A549 (cell line): ENCODE results near the gene PER1. TPM values are rescaled to one million over a fixed set of nuclear protein-coding genes. Genes with fewer than 3 reads are reported as not detected.

ENCODE experiments used
- ATAC-seq, 2 experiments: fragments of 200-7000 bp in 1 of 2; fragments of >200 bp in 1 of 2; cut with Nextera tagmentation in 1 of 2; cut with Tn5 transposase in 1 of 2; 3 replicates each; pipeline versions ENCODE4 v1.8.0 to v1.9.1; 2018 to 2020; ENCODE audit warnings: mild to moderate bottlenecking in 1 of 2, moderate library complexity in 1 of 2
- CTCF ChIA-PET: fragments of 300-600 bp; sonication (Branson Sonifier 250); formaldehyde crosslinking; extraction: SDS; loops from one replicate; lab custom pipeline; 2021; ENCODE audit warnings: antibody characterized with exemption, inconsistent platforms; lab: Yijun Ruan, JAX
- POLR2A ChIA-PET: fragments of 350-600 bp; formaldehyde crosslinking; extraction: SDS; loops from one replicate; lab custom pipeline; 2021; ENCODE audit warnings: antibody characterized with exemption, inconsistent platforms; lab: Yijun Ruan, JAX
- DNase-seq, 2 experiments: peaks; one replicate each; pipeline versions ENCODE4 v3.0.0 to v3.0.0-alpha.2; 2011 to 2016; ENCODE audit warnings: low read depth in 1 of 2, low spot score in 1 of 2
- FAIRE-seq: peaks from 2 replicates; lab custom pipeline; 2011; peaks lifted over from hg19 to GRCh38; lab: Jason Lieb, UNC
- H3K27ac ChIP-seq, 2 experiments: fragments of >200 bp; sonication (Bioruptor Twin); formaldehyde crosslinking; 3 replicates each; pipeline ENCODE4 v1.5.1; 2016 to 2017
- H3K4me1 ChIP-seq: fragments of >200 bp; sonication (Bioruptor Twin); formaldehyde crosslinking; 3 replicates; pipeline ENCODE4 v1.6.1; 2016
- H3K4me2 ChIP-seq: fragments of >200 bp; sonication (Bioruptor Twin); formaldehyde crosslinking; 3 replicates; pipeline ENCODE4 v1.6.1; 2016
- H3K4me3 ChIP-seq: fragments of >200 bp; sonication (Bioruptor Twin); formaldehyde crosslinking; 3 replicates; pipeline ENCODE4 v1.5.1; 2016
- H3K9me3 ChIP-seq: fragments of >200 bp; sonication (Bioruptor Twin); formaldehyde crosslinking; 3 replicates; pipeline ENCODE4 v1.6.1; 2016
- CBX8 ChIP-seq: fragments of 200-600 bp; sonication (generic); IDR thresholded peaks from 2 replicates; pipeline ENCODE4 v1.6.1; 2016
- CHD2 ChIP-seq: fragments of 150-350 bp; IDR thresholded peaks from 2 replicates; pipeline ENCODE4 v1.6.1; 2014; ENCODE audit warnings: low read length; ENCODE audit not compliant: partially characterized antibody
- ELK1 ChIP-seq: fragments of 150-350 bp; IDR thresholded peaks from 2 replicates; pipeline ENCODE4 v1.6.1; 2014; ENCODE audit warnings: low read depth, mild to moderate bottlenecking, low read length
- EP300 ChIP-seq, 2 experiments: fragments of >200 bp; sonication (Bioruptor Twin); formaldehyde crosslinking; IDR thresholded peaks; 2 replicates in 1 of 2; 3 replicates in 1 of 2; pipeline ENCODE4 v1.6.1; 2016 to 2017
- ESRRA ChIP-seq: fragments of 150-350 bp; IDR thresholded peaks from 2 replicates; pipeline ENCODE4 v1.6.1; 2014; ENCODE audit warnings: mild to moderate bottlenecking, low read length, borderline replicate concordance
- FOSL2 ChIP-seq, 2 experiments: fragments of 450-650 bp in 1 of 2; fragments of >200 bp in 1 of 2; sonication (Bioruptor Twin) in 1 of 2; formaldehyde crosslinking; IDR thresholded peaks; 2 replicates each; pipeline versions ENCODE4 v1.5.0 to v1.6.1; 2016 to 2020; ENCODE audit warnings: mild to moderate bottlenecking in 1 of 2, moderate library complexity in 1 of 2
- GATA3 ChIP-seq: IDR thresholded peaks from 2 replicates; pipeline ENCODE4 v1.6.1; 2012; ENCODE audit warnings: borderline replicate concordance
- HES2 ChIP-seq: fragments of >200 bp; sonication (Bioruptor Twin); formaldehyde crosslinking; IDR thresholded peaks from 2 replicates; pipeline ENCODE4 v1.6.1; 2016
- JUNB ChIP-seq: fragments of >200 bp; sonication (Bioruptor Twin); formaldehyde crosslinking; IDR thresholded peaks from 2 replicates; pipeline ENCODE4 v1.6.1; 2016
- KDM1A ChIP-seq: fragments of 200-600 bp; sonication (generic); IDR thresholded peaks from 2 replicates; pipeline ENCODE4 v1.6.1; 2016; ENCODE audit warnings: low read depth, mild to moderate bottlenecking
- KDM5A ChIP-seq: fragments of 200-600 bp; sonication (generic); IDR thresholded peaks from 2 replicates; pipeline ENCODE4 v1.6.1; 2016; ENCODE audit warnings: antibody characterized with exemption, mild to moderate bottlenecking
- MAX ChIP-seq: IDR thresholded peaks from 2 replicates; pipeline ENCODE4 v1.6.1; 2012
- MYC ChIP-seq: IDR thresholded peaks from 2 replicates; pipeline ENCODE4 v1.6.1; 2012; ENCODE audit warnings: mild to moderate bottlenecking, inconsistent platforms, low read length, improper control_type of control experiment, borderline replicate concordance
- RFX5 ChIP-seq: fragments of 450-650 bp; IDR thresholded peaks from 2 replicates; pipeline ENCODE4 v1.7.1; 2014; ENCODE audit warnings: antibody characterized with exemption, mild to moderate bottlenecking, moderate library complexity
- RNF2 ChIP-seq: fragments of 200-600 bp; sonication (generic); IDR thresholded peaks from 2 replicates; pipeline ENCODE4 v1.6.1; 2016; ENCODE audit warnings: low read depth, mild to moderate bottlenecking, antibody characterized with exemption, moderate library complexity, borderline replicate concordance
- SMC3 ChIP-seq: fragments of >200 bp; sonication (Bioruptor Twin); formaldehyde crosslinking; IDR thresholded peaks from 3 replicates; pipeline ENCODE4 v1.6.1; 2018; ENCODE audit warnings: inconsistent platforms
- TFCP2L1 ChIP-seq: fragments of 250-450 bp; sonication (Bioruptor Pico); IDR thresholded peaks from 2 replicates; pipeline ENCODE4 v1.5.0; 2021; ENCODE audit warnings: mild to moderate bottlenecking
- ZC3H11A ChIP-seq: fragments of 450-650 bp; IDR thresholded peaks from 2 replicates; pipeline ENCODE4 v1.6.1; 2014; ENCODE audit warnings: antibody characterized with exemption, mild to moderate bottlenecking
- WGBS: methylation state at CpG from one replicate; pipeline ENCODE4 v1.1.6; 2017; ENCODE audit errors: missing lambda C conversion rate; 5-methylcytosine and 5-hydroxymethylcytosine counted together
- polyA plus RNA-seq, 4 experiments: library from polyadenylated mRNA; depleted of rRNA in 3 of 4; stranded (reverse); fragments of >200 nt; fragmentation: RNase III in 1 of 4; extraction: RNeasy Plus Mini Kit Qiagen cat#74134 plus additional on column Dnase treatment in 1 of 4; gene quantifications; 2 replicates in 3 of 4; 3 replicates in 1 of 4; pipeline ENCODE4 v1.2.3, GENCODE V29; 2011 to 2017

The PER1 gene
- polyA plus RNA-seq, 2 of the 4 experiments (the other 2 are of a cell fraction): 5.5 to 8.7 TPM

- TF ChIP-seq KDM5A: no peak
- no peak for TF ChIP-seq TFCP2L1 (CRISPR knock-in tag)
- TF ChIP-seq FOSL2 (IDR thresholded peaks at IDR 0.05): no peak
- no peak for TF ChIP-seq FOSL2 (CRISPR knock-in tag; IDR thresholded peaks at IDR 0.05)
- TF ChIP-seq, all 56 proteins: peak for 0
Observed at GRCh38 chr17:8149419-8150193, 2.6 kb downstream of the PER1 start (continued).

- Histone ChIP-seq H3K27ac (no peak overlapping the region), H3K4me1 (peaks cover 21% of the 10 kb centered on the region), H3K4me3 (no peak overlapping the region), H3K9me3 (no peaks in the 10 kb centered on the region), H3K4me2 (no peak overlapping the region)
- CTCF ChIA-PET: interaction anchor here (0.7 to 26.5 kb wide), 6 partner anchors 5 to 33 kb away, joined by 3 to 601 read pairs (median 6); partner anchors contain the start of genes HES7, PER1 and VAMP2
- WGBS: 90% methylated on average over 12 of the region's 13 CpGs
- no peak for TF ChIP-seq CBX8
- no peak for TF ChIP-seq JUNB
- no peak for TF ChIP-seq RFX5
- no peak for TF ChIP-seq KDM1A
- TF ChIP-seq EP300 (IDR thresholded peaks at IDR 0.05): no peak
- no peak for TF ChIP-seq ZC3H11A
- no peak for TF ChIP-seq CHD2
- no peak for TF ChIP-seq GATA3
- FAIRE-seq (no peak), DNase-seq (no peak), ATAC-seq (no peak)
- POLR2A ChIA-PET: no interaction called here
Observed at GRCh38 chr17:8148560-8148959, 3.6 kb downstream of the PER1 start.

- ChIA-PET POLR2A (no interaction called here), CTCF (interaction anchor here (0.7 to 26.5 kb wide), 7 partner anchors 5 to 33 kb away, joined by 3 to 601 read pairs (median 4); partner anchors contain the start of genes HES7, PER1 and VAMP2)
- H3K4me1 ChIP-seq: peaks cover 15% of the 10 kb centered on the region
- DNase-seq (no peak), FAIRE-seq (no peak), ATAC-seq (no peak)
- H3K27ac ChIP-seq: no peak overlapping the region
- TF ChIP-seq MYC: no peak
- TF ChIP-seq GATA3: no peak
- no peak for TF ChIP-seq ESRRA
- no peak for TF ChIP-seq RNF2
- TF ChIP-seq ELK1: no peak
- TF ChIP-seq MAX: no peak
- no peak for TF ChIP-seq SMC3
- TF ChIP-seq HES2: no peak
- H3K4me3 ChIP-seq: no peak overlapping the region
- no peaks in the 10 kb centered on the region for H3K9me3 ChIP-seq
- no peak overlapping the region for H3K4me2 ChIP-seq
- WGBS: 85% methylated on average over 13 of the region's 13 CpGs
Observed at GRCh38 chr17:8147805-8148404, 4.3 kb downstream of the PER1 start.
